GM19240 (cell line): ENCODE results near the gene ULBP3.
"Not testable (repeated sequence)": the region's sequence is repeated elsewhere in the genome, so short reads cannot be mapped to it uniquely, and the experiment has no call there.

Experiments
- DNase-seq: peaks from one replicate; pipeline ENCODE4 v3.0.0; 2011; ENCODE audit warnings: low spot score; ENCODE audit not compliant: insufficient read length

ULBP3 gene

GRCh38 chr6:150043501-150044412 is 25.2 kb downstream of the ULBP3 start:
- no peak for DNase-seq

- DNase-seq, result no peak
Observed at GRCh38 chr6:150043096-150043495, 25.8 kb downstream of the ULBP3 start.

- DNase-seq, result no peak
Observed at GRCh38 chr6:150038202-150039062, 30.5 kb downstream of the ULBP3 start.

GRCh38 chr6:150037526-150038201 is 31.3 kb downstream of the ULBP3 start:
- no peak for DNase-seq

GRCh38 chr6:150036081-150036480 is 32.8 kb downstream of the ULBP3 start:
- DNase-seq, result no peak

- no peak for DNase-seq
Observed at GRCh38 chr6:150033207-150033771, 35.6 kb downstream of the ULBP3 start.

GRCh38 chr6:150032598-150032997 is 36.3 kb downstream of the ULBP3 start:
- DNase-seq, result no peak

- DNase-seq, result no peak
Observed at GRCh38 chr6:150030611-150031010, 38.3 kb downstream of the ULBP3 start.

GRCh38 chr6:150029749-150030148 is 39.2 kb downstream of the ULBP3 start:
- DNase-seq, result no peak

GRCh38 chr6:150029276-150029675 is 39.6 kb downstream of the ULBP3 start:
- no peak for DNase-seq

- no peak for DNase-seq
Observed at GRCh38 chr6:150028799-150029198, 40.1 kb downstream of the ULBP3 start.

- DNase-seq, result no peak
Observed at GRCh38 chr6:150027806-150028565, 40.9 kb downstream of the ULBP3 start.

GRCh38 chr6:150026976-150027805 is 41.7 kb downstream of the ULBP3 start:
- no peak for DNase-seq

- DNase-seq, result no peak
Observed at GRCh38 chr6:150025201-150025917, 43.6 kb downstream of the ULBP3 start, which contains the start of gene RAET1L. Gene RAET1L, minus strand, starts transcription at chr6:150025532. Its CDS starts 61 bp downstream, at chr6:150025471.

- DNase-seq, result no peak
Observed at GRCh38 chr6:150024646-150025155, 44.2 kb downstream of the ULBP3 start.

- not testable (repeated sequence) for DNase-seq
Observed at GRCh38 chr6:150024021-150024420, 44.9 kb downstream of the ULBP3 start.

GRCh38 chr6:150021870-150022269 is 47.1 kb downstream of the ULBP3 start:
- DNase-seq, result not testable (repeated sequence)

- DNase-seq, result no peak
Observed at GRCh38 chr6:150018846-150019580, 49.9 kb downstream of the ULBP3 start.
